Neural cell (in vitro differentiated cells): Measurements from ENCODE around the gene HK1.

ENCODE experiments used
- EP300 ChIP-seq: fragments of 450-650 bp; conservative IDR thresholded peaks from 2 replicates; pipeline ENCODE4 v1.6.1; 2014; ENCODE audit warnings: antibody characterized with exemption, mild to moderate bottlenecking, moderate library complexity; ENCODE audit not compliant: poor library complexity, severe bottlenecking
- POLR2AphosphoS5 ChIP-seq: IDR thresholded peaks from 2 replicates; pipeline ENCODE4 v1.6.1; 2012

DNA sequence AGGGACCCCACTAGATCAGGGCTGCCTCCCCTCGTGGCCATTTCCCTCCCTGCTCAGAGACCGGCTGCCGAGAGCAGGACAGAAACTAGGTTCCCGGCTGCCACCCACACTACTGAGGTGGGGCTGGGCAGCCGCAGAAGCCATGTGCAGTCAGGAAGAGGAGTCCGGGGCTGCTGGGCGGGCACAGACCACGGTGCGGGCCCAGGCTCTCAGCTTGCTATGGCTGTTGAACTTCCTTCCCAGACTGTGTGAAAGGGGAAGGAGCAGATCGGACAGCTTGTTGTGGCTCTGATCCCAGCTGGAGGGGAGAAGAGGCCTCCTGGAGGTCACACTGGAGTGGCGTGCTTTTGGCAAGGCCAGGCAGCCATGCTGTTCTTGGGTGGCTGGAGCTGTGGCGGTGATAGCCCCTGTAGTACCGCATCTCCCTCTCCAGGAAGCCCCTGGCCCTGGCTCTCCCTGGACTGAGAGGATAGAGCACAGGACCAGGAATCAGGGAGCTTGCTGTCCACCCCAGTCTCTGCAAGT lies 56.8 kb downstream of the HK1 start:
- no peak for TF ChIP-seq POLR2AphosphoS5
- no peak for TF ChIP-seq EP300
